Measurements from ENCODE around the gene TBC1D32.

TBC1D32 gene

GRCh38 chr6:121347484-121347883 lies 13.2 kb upstream of the TBC1D32 start:
- Histone ChIP-seq H3K27ac (ENCODE audit: low read depth, low read length) (no peak overlapping the region), H4K5ac (ENCODE audit: low read length) (no peak overlapping the region), H3K4ac (ENCODE audit: low read depth, low read length) (no peak overlapping the region), H3K18ac (ENCODE audit: low read length) (no peak overlapping the region), H3K4me2 (ENCODE audit: low read length) (no peak overlapping the region), H3K9ac (ENCODE audit: low read length) (no peak overlapping the region), H2BK5ac (ENCODE audit: low read length) (no peak overlapping the region), H3K27me3 (ENCODE audit: insufficient read depth, low read length, poor library complexity) (no peaks in the 10 kb centered on the region), H3K36me3 (ENCODE audit: control insufficient read depth, insufficient read depth, low read length) (no peaks in the 10 kb centered on the region), H3K4me1 (ENCODE audit: control insufficient read depth, low read depth, low read length) (no peaks in the 10 kb centered on the region), H3K56ac (ENCODE audit: low read length) (no peak overlapping the region), H3K79me1 (ENCODE audit: low read length) (no peaks in the 10 kb centered on the region), H3K79me2 (ENCODE audit: control insufficient read depth, insufficient read depth, low read length) (no peaks in the 10 kb centered on the region), H2AK5ac (ENCODE audit: low read length) (no peak overlapping the region), H3K4me3 (ENCODE audit: low read length) (no peak overlapping the region), H2BK120ac (ENCODE audit: low read depth, low read length) (no peak overlapping the region), H4K8ac (ENCODE audit: low read depth, low read length) (no peak overlapping the region), H3K23ac (ENCODE audit: low read length) (no peak overlapping the region), H2BK15ac (replicated peaks; ENCODE audit: low read depth) (peak overlapping the region; percentile 74)
- WGBS (ENCODE audit: extremely low coverage, insufficient coverage, low lambda C conversion rate), result no CpG with 5 or more reads among the region's 3 CpGs
- no peak for DNase-seq

GRCh38 chr6:121344539-121344938 lies 10.3 kb upstream of the TBC1D32 start:
- no peak overlapping the region for H2BK120ac ChIP-seq (ENCODE audit: low read depth, low read length)
- H4K5ac ChIP-seq (ENCODE audit: low read length), result no peak overlapping the region
- no peak overlapping the region for H3K4ac ChIP-seq (ENCODE audit: low read depth, low read length)
- H3K18ac ChIP-seq (ENCODE audit: low read length), result no peak overlapping the region
- no peaks in the 10 kb centered on the region for H3K79me2 ChIP-seq (ENCODE audit: control insufficient read depth, insufficient read depth, low read length)
- H3K27ac ChIP-seq (ENCODE audit: low read depth, low read length), result no peak overlapping the region
- no peak overlapping the region for H2BK5ac ChIP-seq (ENCODE audit: low read length)
- H3K4me2 ChIP-seq (ENCODE audit: low read length), result no peak overlapping the region
- no peak overlapping the region for H3K4me3 ChIP-seq (ENCODE audit: low read length)
- no peak overlapping the region for H3K23ac ChIP-seq (ENCODE audit: low read length)
- no peak overlapping the region for H3K9ac ChIP-seq (ENCODE audit: low read length)
- no peak overlapping the region for H4K8ac ChIP-seq (ENCODE audit: low read depth, low read length)
- no CpG with 5 or more reads among the region's 2 CpGs for WGBS (ENCODE audit: extremely low coverage, insufficient coverage, low lambda C conversion rate)
- H3K27me3 ChIP-seq (ENCODE audit: insufficient read depth, low read length, poor library complexity), result no peaks in the 10 kb centered on the region
- no peaks in the 10 kb centered on the region for H3K36me3 ChIP-seq (ENCODE audit: control insufficient read depth, insufficient read depth, low read length)
- DNase-seq, result no peak
- no peak overlapping the region for H3K56ac ChIP-seq (ENCODE audit: low read length)
- no peaks in the 10 kb centered on the region for H3K4me1 ChIP-seq (ENCODE audit: control insufficient read depth, low read depth, low read length)
- H3K79me1 ChIP-seq (ENCODE audit: low read length), result no peaks in the 10 kb centered on the region
- no peak overlapping the region for H2BK15ac ChIP-seq (replicated peaks; ENCODE audit: low read depth)
- H2AK5ac ChIP-seq (ENCODE audit: low read length), result no peak overlapping the region

GRCh38 chr6:121339639-121340226 lies 5.5 kb upstream of the TBC1D32 start:
- Histone ChIP-seq H2BK5ac (ENCODE audit: low read length) (no peak overlapping the region), H2BK15ac (replicated peaks; ENCODE audit: low read depth) (no peak overlapping the region), H3K4me2 (ENCODE audit: low read length) (no peak overlapping the region), H2AK5ac (ENCODE audit: low read length) (no peak overlapping the region), H4K8ac (ENCODE audit: low read depth, low read length) (no peak overlapping the region), H3K9ac (ENCODE audit: low read length) (no peak overlapping the region), H3K56ac (ENCODE audit: low read length) (no peak overlapping the region), H2BK120ac (ENCODE audit: low read depth, low read length) (no peak overlapping the region), H3K4ac (ENCODE audit: low read depth, low read length) (no peak overlapping the region), H4K5ac (ENCODE audit: low read length) (no peak overlapping the region), H3K79me2 (ENCODE audit: control insufficient read depth, insufficient read depth, low read length) (no peaks in the 10 kb centered on the region), H3K79me1 (ENCODE audit: low read length) (no peaks in the 10 kb centered on the region), H3K18ac (ENCODE audit: low read length) (no peak overlapping the region), H3K4me1 (ENCODE audit: control insufficient read depth, low read depth, low read length) (no peaks in the 10 kb centered on the region), H3K4me3 (ENCODE audit: low read length) (no peak overlapping the region), H3K36me3 (ENCODE audit: control insufficient read depth, insufficient read depth, low read length) (no peaks in the 10 kb centered on the region), H3K27me3 (ENCODE audit: insufficient read depth, low read length, poor library complexity) (no peaks in the 10 kb centered on the region), H3K23ac (ENCODE audit: low read length) (no peak overlapping the region), H3K27ac (ENCODE audit: low read depth, low read length) (no peak overlapping the region)
- DNase-seq, result no peak
- no CpG with 5 or more reads among the region's 12 CpGs for WGBS (ENCODE audit: extremely low coverage, insufficient coverage, low lambda C conversion rate)

- H4K5ac ChIP-seq (ENCODE audit: low read length), result no peak overlapping the region
- H3K56ac ChIP-seq (ENCODE audit: low read length), result no peak overlapping the region
- H3K27me3 ChIP-seq (ENCODE audit: insufficient read depth, low read length, poor library complexity), result no peaks in the 10 kb centered on the region
- H3K18ac ChIP-seq (ENCODE audit: low read length), result no peak overlapping the region
- no peaks in the 10 kb centered on the region for H3K79me2 ChIP-seq (ENCODE audit: control insufficient read depth, insufficient read depth, low read length)
- no peak overlapping the region for H2BK120ac ChIP-seq (ENCODE audit: low read depth, low read length)
- H4K8ac ChIP-seq (ENCODE audit: low read depth, low read length), result no peak overlapping the region
- H3K27ac ChIP-seq (ENCODE audit: low read depth, low read length), result no peak overlapping the region
- no peak for DNase-seq
- no peaks in the 10 kb centered on the region for H3K36me3 ChIP-seq (ENCODE audit: control insufficient read depth, insufficient read depth, low read length)
- no peak overlapping the region for H3K4ac ChIP-seq (ENCODE audit: low read depth, low read length)
- H3K4me2 ChIP-seq (ENCODE audit: low read length), result no peak overlapping the region
- WGBS (ENCODE audit: extremely low coverage, insufficient coverage, low lambda C conversion rate), result no CpG with 5 or more reads among the region's 2 CpGs
- H3K4me3 ChIP-seq (ENCODE audit: low read length), result no peak overlapping the region
- no peak overlapping the region for H2BK15ac ChIP-seq (replicated peaks; ENCODE audit: low read depth)
- H3K23ac ChIP-seq (ENCODE audit: low read length), result no peak overlapping the region
- H3K9ac ChIP-seq (ENCODE audit: low read length), result no peak overlapping the region
- H3K79me1 ChIP-seq (ENCODE audit: low read length), result no peaks in the 10 kb centered on the region
- H2AK5ac ChIP-seq (ENCODE audit: low read length), result no peak overlapping the region
- H3K4me1 ChIP-seq (ENCODE audit: control insufficient read depth, low read depth, low read length), result no peaks in the 10 kb centered on the region
- no peak overlapping the region for H2BK5ac ChIP-seq (ENCODE audit: low read length)
Observed at GRCh38 chr6:121338956-121339355, 4.7 kb upstream of the TBC1D32 start.

GRCh38 chr6:121338366-121338765 lies 4.1 kb upstream of the TBC1D32 start:
- H2BK15ac ChIP-seq (replicated peaks; ENCODE audit: low read depth), result no peak overlapping the region
- H2AK5ac ChIP-seq (ENCODE audit: low read length), result no peak overlapping the region
- DNase-seq, result no peak
- H2BK120ac ChIP-seq (ENCODE audit: low read depth, low read length), result no peak overlapping the region
- H3K4me2 ChIP-seq (ENCODE audit: low read length), result no peak overlapping the region
- H3K79me1 ChIP-seq (ENCODE audit: low read length), result no peaks in the 10 kb centered on the region
- no peaks in the 10 kb centered on the region for H3K27me3 ChIP-seq (ENCODE audit: insufficient read depth, low read length, poor library complexity)
- no peak overlapping the region for H2BK5ac ChIP-seq (ENCODE audit: low read length)
- H3K4me3 ChIP-seq (ENCODE audit: low read length), result no peak overlapping the region
- no peak overlapping the region for H3K27ac ChIP-seq (ENCODE audit: low read depth, low read length)
- H3K4ac ChIP-seq (ENCODE audit: low read depth, low read length), result no peak overlapping the region
- no peaks in the 10 kb centered on the region for H3K36me3 ChIP-seq (ENCODE audit: control insufficient read depth, insufficient read depth, low read length)
- no CpG with 5 or more reads among the region's 1 CpG for WGBS (ENCODE audit: extremely low coverage, insufficient coverage, low lambda C conversion rate)
- no peaks in the 10 kb centered on the region for H3K79me2 ChIP-seq (ENCODE audit: control insufficient read depth, insufficient read depth, low read length)
- no peak overlapping the region for H4K8ac ChIP-seq (ENCODE audit: low read depth, low read length)
- no peaks in the 10 kb centered on the region for H3K4me1 ChIP-seq (ENCODE audit: control insufficient read depth, low read depth, low read length)
- H3K56ac ChIP-seq (ENCODE audit: low read length), result no peak overlapping the region
- no peak overlapping the region for H3K23ac ChIP-seq (ENCODE audit: low read length)
- H3K18ac ChIP-seq (ENCODE audit: low read length), result no peak overlapping the region
- no peak overlapping the region for H4K5ac ChIP-seq (ENCODE audit: low read length)
- H3K9ac ChIP-seq (ENCODE audit: low read length), result no peak overlapping the region

Measured in mesendoderm (in vitro differentiated cells).